Measurements from ENCODE around the gene GCLM. TPM values are rescaled to one million over a fixed set of nuclear protein-coding genes. Genes with fewer than 3 reads are reported as not detected.

The GCLM gene
- total RNA-seq (2021; ENCODE audit: unreplicated experiment) = 28.9 TPM
- polyA plus RNA-seq (2012) = 13.4 and 15.6 TPM in 2 replicates
- Bru-seq, nascent RNA = percentile 83 among the genes with signal in this experiment
- percentile 94 among the genes with signal in this experiment for BruChase-seq, experiment 1, labeled RNA remaining after a 6-hour chase
- percentile 82 among the genes with signal in this experiment for BruChase-seq, experiment 2, labeled RNA remaining after a 2-hour chase
- long read RNA-seq, full-length matches to known transcripts = 98 of 106 reads
- long read RNA-seq, partial matches to known transcripts = 1 of 106 reads
- long read RNA-seq, other reads (novel, unspliced or antisense) = 7 of 106 reads

GRCh38 chr1:93909146-93910050 lies at the start of gene GCLM:
Gene GCLM (minus strand): TSS chr1:93909430. CDS start chr1:93909163, 267 bp downstream.
- Histone ChIP-seq H3K27me3 (ENCODE audit: insufficient read depth, low read length) (no peaks in the 10 kb centered on the region), H3K9me3 (ENCODE audit: control insufficient read depth in 1 of 2, insufficient read depth in 1 of 2, low read depth in 1 of 2, low read length in 2 of 2) (no peaks in the 10 kb centered on the region), H3K27ac (ENCODE audit: low read depth, low read length) (peak within 1 kb of the TSS; percentile 88), H2AFZ (ENCODE audit: low read depth, low read length, poor library complexity, severe bottlenecking) (peak within 1 kb of the TSS; percentile 91), H3K4me3 (replicated peaks in 1 of 2; ENCODE audit: low read depth in 1 of 2, low read length in 2 of 2) (peak within 1 kb of the TSS; percentile 71 to 82), H3K4me2 (ENCODE audit: low read length) (peak within 1 kb of the TSS; percentile 78), H3K79me2 (ENCODE audit: insufficient read depth, low read length) (peaks cover 45% of the 10 kb centered on the region), H4K20me1 (ENCODE audit: insufficient read depth) (no peaks in the 10 kb centered on the region), H3K4me1 (ENCODE audit: control insufficient read depth in 1 of 2, insufficient read depth in 2 of 2, low read length in 2 of 2) (peaks cover 7 to 34% of the 10 kb centered on the region in 2 experiments; a peak in 3 of 4 replicates), H3K36me3 (ENCODE audit: control insufficient read depth in 1 of 2, insufficient read depth in 2 of 2, low read length in 2 of 2) (no peaks in the 10 kb centered on the region), H3K9ac (ENCODE audit: low read length) (peak within 1 kb of the TSS; percentile 67), H3K9me2 (ENCODE audit: insufficient read depth) (no peaks in the 10 kb centered on the region)
- peak; percentile 75 to 96 (median 80) for TF ChIP-seq CTCF (IDR thresholded peaks at IDR 0.05 in 2 of 3, conservative IDR thresholded peaks at IDR 0.05 in 1 of 3; ENCODE audit: borderline replicate concordance in 1 of 3, insufficient read depth in 1 of 3, low read depth in 2 of 3, low read length in 2 of 3)
- TF ChIP-seq MAX (IDR thresholded peaks at IDR 0.05) = peak; percentile 60
- peak; percentile 87 for TF ChIP-seq ZFX (IDR thresholded peaks at IDR 0.05)
- peak; percentile 52 for TF ChIP-seq TCF7L2 (IDR thresholded peaks at IDR 0.05; ENCODE audit: borderline replicate concordance, extremely low read depth, insufficient read depth, insufficient read length)
- TF ChIP-seq SIN3A (IDR thresholded peaks at IDR 0.05; ENCODE audit: low read depth) = peak; percentile 90
- TF ChIP-seq POLR2AphosphoS5 (IDR thresholded peaks at IDR 0.05; ENCODE audit: low read depth, low read length) = peak; percentile 62
- TF ChIP-seq EGR1 (IDR thresholded peaks at IDR 0.05; ENCODE audit: low read depth) = peak; percentile 93
- TF ChIP-seq ATF3 (IDR thresholded peaks at IDR 0.05) = no peak
- TF ChIP-seq CBX3 (IDR thresholded peaks at IDR 0.05; ENCODE audit: low read depth) = peak; percentile 71
- no peak for TF ChIP-seq ZBTB33 (IDR thresholded peaks at IDR 0.05; ENCODE audit: extremely low read depth, insufficient replicate concordance, low read length)
- TF ChIP-seq RAD21 (IDR thresholded peaks at IDR 0.05; ENCODE audit: low read depth) = peak; percentile 36; the same call in 1 of the 2 replicates
- TF ChIP-seq FOSL1 (IDR thresholded peaks at IDR 0.05; ENCODE audit: low read depth) = no peak
- no peak for TF ChIP-seq ZNF274 (IDR thresholded peaks at IDR 0.05; ENCODE audit: low read depth, low read length)
- ChIA-PET POLR2A (no interaction called here), CTCF (interaction anchor here (0.7 to 0.9 kb wide), 3 partner anchors 11 to 24 kb away, joined by 3 read pairs; no protein-coding TSS in a partner anchor), RAD21 (ENCODE audit: low non-redundant PET in 1 of 2, low total read pairs in 2 of 2, uncharacterized antibody in 2 of 2, unreplicated experiment in 2 of 2) (interaction anchor here in 1 of 2 experiments (0.6 to 1.0 kb wide), 2 partner anchors 63 to 427 kb away, joined by 3 read pairs; no protein-coding TSS in a partner anchor)
- intact Hi-C loops (cut with micrococcal nuclease) = loop anchor here (5.0 to 10.0 kb wide), 2 partner anchors 328 to 425 kb away; partner anchors contain the start of gene ARHGAP29
- DNase-seq (ENCODE audit: low read depth, low spot score) (peak; percentile 81), ATAC-seq (peak; percentile 94)
- BruUV-seq (replicated peaks) = no TSS peak

Data from HCT116 (cell line).